Hepatocyte (in vitro differentiated cells): ENCODE results near the gene RALB.

Experiments
- CTCF ChIP-seq: fragments of 200-600 bp; sonication (generic); IDR thresholded peaks from 2 replicates; pipeline ENCODE4 v1.5.1; 2016; ENCODE audit warnings: antibody characterized with exemption, mild to moderate bottlenecking; ENCODE audit not compliant: poor library complexity
- EZH2 ChIP-seq: fragments of 200-600 bp; sonication (generic); IDR thresholded peaks from 2 replicates; pipeline ENCODE4 v1.6.1; 2016; ENCODE audit warnings: antibody characterized with exemption, mild to moderate bottlenecking, borderline replicate concordance
- EZH2phosphoT487 ChIP-seq: fragments of 200-600 bp; sonication (generic); IDR thresholded peaks from one replicate; pipeline ENCODE4 v1.6.1; 2018; ENCODE audit warnings: antibody characterized with exemption, mild to moderate bottlenecking, low read depth, moderate library complexity; ENCODE audit not compliant: unreplicated experiment, severe bottlenecking

GRCh38 chr2:120258196-120258595 lies 5.5 kb downstream of the RALB start:
- TF ChIP-seq CTCF (no peak), EZH2 (no peak), EZH2phosphoT487 (no peak)
